ENCODE measurements around the gene FARS2.

DNA sequence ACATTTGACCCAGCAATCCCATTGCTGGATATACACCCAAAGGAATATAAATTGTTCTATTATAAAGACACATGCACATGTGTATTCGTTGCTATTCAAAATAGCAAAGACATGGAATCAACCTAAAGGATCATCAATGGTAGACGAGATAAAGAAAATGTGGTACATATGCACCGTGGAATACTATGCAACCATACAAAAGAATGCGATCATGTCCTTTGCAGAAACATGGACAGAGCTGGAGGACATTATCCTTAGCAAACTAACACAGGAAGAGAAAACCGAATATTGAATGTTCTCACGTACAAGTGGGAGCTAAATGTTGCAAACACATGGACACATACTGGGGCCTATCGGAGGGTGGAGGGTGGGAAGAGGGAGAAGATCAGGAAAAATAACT is 405.4 kb downstream of the FARS2 start:
- TF ChIP-seq, protein P1, sequence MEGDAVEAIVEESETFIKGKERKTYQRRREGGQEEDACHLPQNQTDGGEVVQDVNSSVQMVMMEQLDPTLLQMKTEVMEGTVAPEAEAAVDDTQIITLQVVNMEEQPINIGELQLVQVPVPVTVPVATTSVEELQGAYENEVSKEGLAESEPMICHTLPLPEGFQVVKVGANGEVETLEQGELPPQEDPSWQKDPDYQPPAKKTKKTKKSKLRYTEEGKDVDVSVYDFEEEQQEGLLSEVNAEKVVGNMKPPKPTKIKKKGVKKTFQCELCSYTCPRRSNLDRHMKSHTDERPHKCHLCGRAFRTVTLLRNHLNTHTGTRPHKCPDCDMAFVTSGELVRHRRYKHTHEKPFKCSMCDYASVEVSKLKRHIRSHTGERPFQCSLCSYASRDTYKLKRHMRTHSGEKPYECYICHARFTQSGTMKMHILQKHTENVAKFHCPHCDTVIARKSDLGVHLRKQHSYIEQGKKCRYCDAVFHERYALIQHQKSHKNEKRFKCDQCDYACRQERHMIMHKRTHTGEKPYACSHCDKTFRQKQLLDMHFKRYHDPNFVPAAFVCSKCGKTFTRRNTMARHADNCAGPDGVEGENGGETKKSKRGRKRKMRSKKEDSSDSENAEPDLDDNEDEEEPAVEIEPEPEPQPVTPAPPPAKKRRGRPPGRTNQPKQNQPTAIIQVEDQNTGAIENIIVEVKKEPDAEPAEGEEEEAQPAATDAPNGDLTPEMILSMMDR (IDR thresholded peaks at IDR 0.05; ENCODE audit: poor library complexity): no peak
- no peak for TF ChIP-seq EZH2phosphoT487 (IDR thresholded peaks at IDR 0.05; ENCODE audit: low read depth, severe bottlenecking, unreplicated experiment)

Data from hepatocyte (in vitro differentiated cells).